ENCODE measurements around the gene TBR1. TPM values are rescaled to one million over a fixed set of nuclear protein-coding genes. Genes with fewer than 3 reads are reported as not detected.

TBR1 gene
- total and polyA plus RNA-seq, 7 donors = not detected

- intact Hi-C loops (cut with DNase I) = no loop called here
- H3K27ac ChIP-seq = no peak overlapping the region
- 91 to 93% methylated on average over 4 of the region's 4 CpGs for WGBS, 2 donors
Measured at GRCh38 chr2:161391737-161392506, 24.2 kb upstream of the TBR1 start.

DNA sequence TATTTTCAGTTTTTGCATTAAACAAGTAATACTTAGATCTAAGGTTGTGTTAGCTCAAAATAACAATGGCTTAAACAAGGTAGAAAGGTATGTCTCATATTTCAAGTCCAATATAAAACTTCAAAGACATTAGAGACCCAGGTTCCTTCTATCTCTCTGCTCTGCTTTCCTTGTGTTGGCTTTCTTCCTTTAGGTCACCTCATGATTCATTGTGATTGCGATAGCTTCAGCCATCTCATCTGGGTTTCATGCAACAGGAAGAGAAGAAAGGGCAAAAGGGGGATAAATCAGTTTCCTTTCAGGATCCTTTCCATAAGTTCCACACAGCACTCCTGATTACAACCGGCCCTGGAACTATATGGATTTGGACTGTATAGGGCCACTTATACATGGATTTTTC is 16.0 kb upstream of the TBR1 start:
- H3K4me3 ChIP-seq = no peak overlapping the region
- DNase-seq = no peak
- H3K27me3 ChIP-seq = no peaks in the 10 kb centered on the region
- intact Hi-C loops (cut with DNase I) = no loop called here
- H3K36me3 ChIP-seq = peaks cover 0 to 57% (median 12%) of the 10 kb centered on the region in 4 donors
- H3K4me1 ChIP-seq = no peaks in the 10 kb centered on the region
- no peak overlapping the region for H3K27ac ChIP-seq
- TF ChIP-seq, protein P1, sequence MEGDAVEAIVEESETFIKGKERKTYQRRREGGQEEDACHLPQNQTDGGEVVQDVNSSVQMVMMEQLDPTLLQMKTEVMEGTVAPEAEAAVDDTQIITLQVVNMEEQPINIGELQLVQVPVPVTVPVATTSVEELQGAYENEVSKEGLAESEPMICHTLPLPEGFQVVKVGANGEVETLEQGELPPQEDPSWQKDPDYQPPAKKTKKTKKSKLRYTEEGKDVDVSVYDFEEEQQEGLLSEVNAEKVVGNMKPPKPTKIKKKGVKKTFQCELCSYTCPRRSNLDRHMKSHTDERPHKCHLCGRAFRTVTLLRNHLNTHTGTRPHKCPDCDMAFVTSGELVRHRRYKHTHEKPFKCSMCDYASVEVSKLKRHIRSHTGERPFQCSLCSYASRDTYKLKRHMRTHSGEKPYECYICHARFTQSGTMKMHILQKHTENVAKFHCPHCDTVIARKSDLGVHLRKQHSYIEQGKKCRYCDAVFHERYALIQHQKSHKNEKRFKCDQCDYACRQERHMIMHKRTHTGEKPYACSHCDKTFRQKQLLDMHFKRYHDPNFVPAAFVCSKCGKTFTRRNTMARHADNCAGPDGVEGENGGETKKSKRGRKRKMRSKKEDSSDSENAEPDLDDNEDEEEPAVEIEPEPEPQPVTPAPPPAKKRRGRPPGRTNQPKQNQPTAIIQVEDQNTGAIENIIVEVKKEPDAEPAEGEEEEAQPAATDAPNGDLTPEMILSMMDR (IDR thresholded peaks at IDR 0.05) = no peak
- TF ChIP-seq POLR2A (IDR thresholded peaks at IDR 0.05) = no peak
- TF ChIP-seq POLR2AphosphoS5 (IDR thresholded peaks at IDR 0.05) = no peak
- no peak for TF ChIP-seq EP300 (IDR thresholded peaks at IDR 0.05)
- WGBS, 2 donors = 98 to 100% methylated on average over 2 of the region's 2 CpGs
- H3K9me3 ChIP-seq = no peaks in the 10 kb centered on the region

More at GRCh38 chr2:161391737-161392506, 24.2 kb upstream of the TBR1 start:
- TF ChIP-seq POLR2A (IDR thresholded peaks at IDR 0.05) = no peak
- TF ChIP-seq, protein P1 (IDR thresholded peaks at IDR 0.05) = no peak
- TF ChIP-seq EP300 (IDR thresholded peaks at IDR 0.05) = no peak
- TF ChIP-seq POLR2AphosphoS5 (IDR thresholded peaks at IDR 0.05) = no peak
- Histone ChIP-seq H3K9me3 (no peaks in the 10 kb centered on the region), H3K36me3 (peaks cover 0 to 27% (median 16%) of the 10 kb centered on the region in 4 donors), H3K27me3 (no peaks in the 10 kb centered on the region), H3K4me3 (no peak overlapping the region), H3K4me1 (no peaks in the 10 kb centered on the region)
- no peak for DNase-seq

GRCh38 chr2:161402297-161402696 is 13.8 kb upstream of the TBR1 start:
- 93 to 94% methylated on average over 4 of the region's 4 CpGs for WGBS, 2 donors
- intact Hi-C loops (cut with DNase I) = no loop called here
- DNase-seq = no peak

GRCh38 chr2:161406316-161406715 is 9.8 kb upstream of the TBR1 start:
- Histone ChIP-seq H3K4me1 (no peaks in the 10 kb centered on the region), H3K4me3 (no peak overlapping the region), H3K27ac (no peak overlapping the region), H3K9me3 (no peaks in the 10 kb centered on the region), H3K36me3 (peaks cover 0 to 9% (median 0%) of the 10 kb centered on the region in 4 donors), H3K27me3 (no peaks in the 10 kb centered on the region)
- DNase-seq = no peak
- no peak for TF ChIP-seq EP300 (IDR thresholded peaks at IDR 0.05)
- TF ChIP-seq POLR2AphosphoS5 (IDR thresholded peaks at IDR 0.05) = no peak
- TF ChIP-seq, protein P1 (IDR thresholded peaks at IDR 0.05) = no peak
- no peak for TF ChIP-seq POLR2A (IDR thresholded peaks at IDR 0.05)
- WGBS, 2 donors = 86 to 89% methylated on average over 5 of the region's 5 CpGs
- intact Hi-C loops (cut with DNase I) = no loop called here

More at GRCh38 chr2:161402297-161402696, 13.8 kb upstream of the TBR1 start:
- peaks cover 0 to 35% (median 1%) of the 10 kb centered on the region in 4 donors for H3K36me3 ChIP-seq
- H3K27ac ChIP-seq = no peak overlapping the region
- no peaks in the 10 kb centered on the region for H3K27me3 ChIP-seq
- no peaks in the 10 kb centered on the region for H3K9me3 ChIP-seq
- no peak overlapping the region for H3K4me3 ChIP-seq
- TF ChIP-seq POLR2AphosphoS5 (IDR thresholded peaks at IDR 0.05) (no peak), EP300 (IDR thresholded peaks at IDR 0.05) (no peak)
- TF ChIP-seq, protein P1 (IDR thresholded peaks at IDR 0.05) = no peak
- H3K4me1 ChIP-seq = no peaks in the 10 kb centered on the region
